H9 (cell line): ENCODE results near the gene FZD10. TPM values are rescaled to one million over a fixed set of nuclear protein-coding genes. Genes with fewer than 3 reads are reported as not detected.

ENCODE experiments used
- DNase-seq: peaks from one replicate; pipeline ENCODE4 v3.0.0-alpha.2; 2017
- H2AFZ ChIP-seq: one replicate; pipeline ENCODE4 v1.6.1; 2013; ENCODE audit warnings: mild to moderate bottlenecking, low read length, control low read depth, moderate library complexity
- H2AK5ac ChIP-seq: 2 replicates; pipeline ENCODE4 v1.6.1; 2013; ENCODE audit warnings: low read length, control low read depth, mixed read lengths; ENCODE audit not compliant: insufficient read length
- H2BK120ac ChIP-seq: one replicate; pipeline ENCODE4 v1.6.1; 2013; ENCODE audit warnings: low read depth, mild to moderate bottlenecking, low read length, control low read depth, inconsistent platforms; ENCODE audit not compliant: poor library complexity, severe bottlenecking
- H2BK12ac ChIP-seq: 2 replicates; pipeline ENCODE4 v1.6.1; 2013; ENCODE audit warnings: low read length, control low read depth, mixed read lengths, low read depth; ENCODE audit not compliant: insufficient read length
- H2BK15ac ChIP-seq: 2 replicates; pipeline ENCODE4 v1.6.1; 2013; ENCODE audit warnings: low read depth, low read length, control low read depth
- H2BK20ac ChIP-seq: one replicate; pipeline ENCODE4 v1.6.1; 2013; ENCODE audit warnings: low read depth, mild to moderate bottlenecking, low read length, control low read depth, inconsistent platforms; ENCODE audit not compliant: poor library complexity, severe bottlenecking
- H2BK5ac ChIP-seq: 2 replicates; pipeline ENCODE4 v1.6.1; 2013; ENCODE audit warnings: low read length, control low read depth, mixed read lengths; ENCODE audit not compliant: insufficient read length
- H3K14ac ChIP-seq: 2 replicates; pipeline ENCODE4 v1.6.1; 2013; ENCODE audit warnings: low read length, control low read depth; ENCODE audit not compliant: insufficient read depth
- H3K18ac ChIP-seq: 2 replicates; pipeline ENCODE4 v1.6.1; 2013; ENCODE audit warnings: low read depth, mild to moderate bottlenecking, mixed read lengths, low read length, control low read depth; ENCODE audit not compliant: insufficient read length
- H3K23ac ChIP-seq: 2 replicates; pipeline ENCODE4 v1.6.1; 2013; ENCODE audit warnings: low read length, control low read depth, mixed read lengths, low read depth; ENCODE audit not compliant: insufficient read length
- H3K23me2 ChIP-seq: 2 replicates; pipeline ENCODE4 v1.6.1; 2013; ENCODE audit warnings: low read depth, mild to moderate bottlenecking, mixed read lengths, low read length, control low read depth; ENCODE audit not compliant: insufficient read length, poor library complexity, severe bottlenecking
- H3K27ac ChIP-seq: 2 replicates; pipeline ENCODE4 v1.5.1; 2013; ENCODE audit warnings: low read length, control low read depth, mixed read lengths, low read depth; ENCODE audit not compliant: insufficient read length
- H3K27me3 ChIP-seq: 2 replicates; pipeline ENCODE4 v1.6.1; 2013; ENCODE audit warnings: low read length, control low read depth, inconsistent platforms; ENCODE audit not compliant: insufficient read depth
- H3K4ac ChIP-seq: 2 replicates; pipeline ENCODE4 v1.6.1; 2013; ENCODE audit warnings: low read depth, mild to moderate bottlenecking, control low read depth, inconsistent platforms, low read length, moderate library complexity
- H3K4me1 ChIP-seq: 2 replicates; pipeline ENCODE4 v1.6.1; 2013; ENCODE audit warnings: low read length, control low read depth, inconsistent platforms; ENCODE audit not compliant: insufficient read depth
- H3K4me2 ChIP-seq: 2 replicates; pipeline ENCODE4 v1.6.1; 2013; ENCODE audit warnings: low read length, control low read depth, mixed read lengths; ENCODE audit not compliant: insufficient read length, insufficient read depth
- H3K56ac ChIP-seq: 2 replicates; pipeline ENCODE4 v1.6.1; 2013; ENCODE audit warnings: low read depth, mild to moderate bottlenecking, mixed read lengths, low read length, control low read depth; ENCODE audit not compliant: insufficient read length
- H3K79me1 ChIP-seq: 2 replicates; pipeline ENCODE4 v1.6.1; 2013; ENCODE audit warnings: low read depth, mild to moderate bottlenecking, moderate library complexity, low read length, control low read depth, inconsistent platforms; ENCODE audit not compliant: insufficient read depth, poor library complexity, severe bottlenecking
- H3K79me2 ChIP-seq: 2 replicates; pipeline ENCODE4 v1.6.1; 2013; ENCODE audit warnings: low read length, control low read depth, inconsistent platforms; ENCODE audit not compliant: insufficient read depth
- H3K9ac ChIP-seq: 2 replicates; pipeline ENCODE4 v1.6.1; 2013; ENCODE audit warnings: low read length, control low read depth, mixed read lengths; ENCODE audit not compliant: insufficient read length; ENCODE audit errors: extremely low read depth
- H3K9me3 ChIP-seq: one replicate; pipeline ENCODE4 v1.6.1; 2013; ENCODE audit warnings: low read depth, low read length, inconsistent platforms; ENCODE audit not compliant: control insufficient read depth
- H3T11ph ChIP-seq: one replicate; pipeline ENCODE4 v1.6.1; 2013; ENCODE audit warnings: mild to moderate bottlenecking, low read length, control low read depth, inconsistent platforms
- H4K20me1 ChIP-seq: one replicate; pipeline ENCODE4 v1.6.1; 2013; ENCODE audit not compliant: control insufficient read depth, insufficient read length, insufficient read depth
- H4K5ac ChIP-seq: 2 replicates; pipeline ENCODE4 v1.6.1; 2013; ENCODE audit warnings: low read depth, mild to moderate bottlenecking, mixed read lengths, low read length, control low read depth; ENCODE audit not compliant: insufficient read length
- H4K8ac ChIP-seq: replicated peaks from 2 replicates; pipeline ENCODE4 v1.6.1; 2013; ENCODE audit warnings: low read length, control low read depth, mixed read lengths, low read depth; ENCODE audit not compliant: insufficient read length
- H4K91ac ChIP-seq: 2 replicates; pipeline ENCODE4 v1.6.1; 2013; ENCODE audit warnings: low read depth, mild to moderate bottlenecking, moderate library complexity, mixed read lengths, low read length, control low read depth; ENCODE audit not compliant: insufficient read length
- H3K27ac Mint-ChIP-seq, 3 experiments: 2 replicates in 2 of 3; 3 replicates in 1 of 3; pipeline ENCODE4 v1.8.0; 2020 to 2021; ENCODE audit warnings: mixed read lengths in 3 of 3, mild to moderate bottlenecking in 1 of 3, moderate library complexity in 1 of 3
- H3K27me3 Mint-ChIP-seq: 2 replicates; pipeline ENCODE4 v1.8.0; 2021; ENCODE audit warnings: low read depth, mild to moderate bottlenecking, moderate library complexity, mixed read lengths
- H3K36me3 Mint-ChIP-seq, 3 experiments: 2 replicates in 2 of 3; 3 replicates in 1 of 3; pipeline ENCODE4 v1.8.0; 2020 to 2021; ENCODE audit warnings: low read depth in 3 of 3, mixed read lengths in 3 of 3; ENCODE audit not compliant: insufficient read depth in 1 of 3
- H3K4me1 Mint-ChIP-seq, 2 experiments: 2 replicates each; pipeline ENCODE4 v1.8.0; 2020; ENCODE audit warnings: mixed read lengths in 2 of 2
- H3K4me3 Mint-ChIP-seq, 2 experiments: 2 replicates in 1 of 2; 3 replicates in 1 of 2; pipeline ENCODE4 v1.8.0; 2020 to 2021; ENCODE audit warnings: mild to moderate bottlenecking in 2 of 2, mixed read lengths in 2 of 2, moderate library complexity in 1 of 2
- H3K9me3 Mint-ChIP-seq, 2 experiments: 2 replicates in 1 of 2; 3 replicates in 1 of 2; pipeline ENCODE4 v1.8.0; 2020; ENCODE audit warnings: mild to moderate bottlenecking in 2 of 2, mixed read lengths in 2 of 2, moderate library complexity in 1 of 2
- CTCF ChIP-seq: fragments of 200-600 bp; sonication (generic); conservative IDR thresholded peaks from 3 replicates; pipeline ENCODE4 v1.8.0; 2021; ENCODE audit warnings: antibody characterized with exemption, mild to moderate bottlenecking
- WGBS: extraction: QIAGEN DNeasy Blood & Tissue Kit; methylation state at CpG from one replicate; pipeline ENCODE4 v1.1.7; 2013; ENCODE audit warnings: missing lambda C conversion rate, low lambda C conversion rate, mixed read lengths; ENCODE audit not compliant: insufficient read length; ENCODE audit errors: extremely low coverage; 5-methylcytosine and 5-hydroxymethylcytosine counted together
- total RNA-seq: library from RNA; stranded (reverse); gene quantifications from 2 replicates; pipeline ENCODE4 v1.2.1, GENCODE V29; 2021

The FZD10 gene
- total RNA-seq, 1 experiment from 2014 or later: 1.0 TPM

- H3K36me3 Mint-ChIP-seq: no peaks in the 10 kb centered on the region
- no peak overlapping the region for H3K18ac ChIP-seq
- H3K4me3 Mint-ChIP-seq: no peak overlapping the region
- H4K91ac ChIP-seq: no peak overlapping the region
- no peaks in the 10 kb centered on the region for H4K20me1 ChIP-seq
- no peak overlapping the region for H3K4me2 ChIP-seq
- H3K4me1 ChIP-seq: no peaks in the 10 kb centered on the region; the same call in 1 of the 2 replicates
- no peak overlapping the region for H3T11ph ChIP-seq
- peaks cover 0 to 8% of the 10 kb centered on the region in 2 experiments; a peak in 2 of 5 replicates for H3K9me3 Mint-ChIP-seq
- no peak overlapping the region for H2AK5ac ChIP-seq
- no peaks in the 10 kb centered on the region for H3K79me2 ChIP-seq
- no peak overlapping the region for H3K4ac ChIP-seq
- H3K27ac ChIP-seq: no peak overlapping the region
- H3K56ac ChIP-seq: no peak overlapping the region
- no peak overlapping the region for H3K23ac ChIP-seq
- no peak overlapping the region for H2BK5ac ChIP-seq
- H3K27me3 ChIP-seq: no peaks in the 10 kb centered on the region
- peaks cover 87% of the 10 kb centered on the region for H3K27me3 Mint-ChIP-seq
- no peak for DNase-seq
- H3K14ac ChIP-seq: no peak overlapping the region
- H4K5ac ChIP-seq: no peak overlapping the region
- H3K79me1 ChIP-seq: no peaks in the 10 kb centered on the region
- H2BK20ac ChIP-seq: no peak overlapping the region
- H2BK15ac ChIP-seq: no peak overlapping the region
- H3K23me2 ChIP-seq: peaks cover 3% of the 10 kb centered on the region
- WGBS: no CpG with 5 or more reads among the region's 18 CpGs
- H4K8ac ChIP-seq: no peak overlapping the region
- no peak overlapping the region for H3K9ac ChIP-seq
- H3K9me3 ChIP-seq: no peaks in the 10 kb centered on the region
- H3K27ac Mint-ChIP-seq: no peak overlapping the region
- TF ChIP-seq CTCF: no peak
- peaks cover 7% of the 10 kb centered on the region in 2 experiments for H3K4me1 Mint-ChIP-seq
- no peak overlapping the region for H2AFZ ChIP-seq
- H2BK120ac ChIP-seq: no peak overlapping the region
- H2BK12ac ChIP-seq: no peak overlapping the region
Observed at GRCh38 chr12:130198026-130198662, 35.9 kb downstream of the FZD10 start.
